Thyroid gland (tissue), 4 donors: ENCODE measurements around the gene SAMHD1.

Source experiments
- POLR2A ChIP-seq, 2 donors: fragments of 450-650 bp; IDR thresholded peaks; one replicate each; pipeline ENCODE4 v1.6.1; 2017; ENCODE audit warnings: antibody characterized with exemption in 2 of 2, mild to moderate bottlenecking in 2 of 2, moderate library complexity in 1 of 2
- TF ChIP-seq, protein P1 (sequence below), 6 experiments: fragments of 200-600 bp in 3 of 6; fragments of 450-650 bp in 3 of 6; sonication (generic) in 3 of 6; IDR thresholded peaks; one replicate each; pipeline ENCODE4 v1.5.1; 2016 to 2019; ENCODE audit warnings: antibody characterized with exemption in 6 of 6, mild to moderate bottlenecking in 2 of 6, inconsistent platforms in 1 of 6, moderate library complexity in 1 of 6

DNA sequence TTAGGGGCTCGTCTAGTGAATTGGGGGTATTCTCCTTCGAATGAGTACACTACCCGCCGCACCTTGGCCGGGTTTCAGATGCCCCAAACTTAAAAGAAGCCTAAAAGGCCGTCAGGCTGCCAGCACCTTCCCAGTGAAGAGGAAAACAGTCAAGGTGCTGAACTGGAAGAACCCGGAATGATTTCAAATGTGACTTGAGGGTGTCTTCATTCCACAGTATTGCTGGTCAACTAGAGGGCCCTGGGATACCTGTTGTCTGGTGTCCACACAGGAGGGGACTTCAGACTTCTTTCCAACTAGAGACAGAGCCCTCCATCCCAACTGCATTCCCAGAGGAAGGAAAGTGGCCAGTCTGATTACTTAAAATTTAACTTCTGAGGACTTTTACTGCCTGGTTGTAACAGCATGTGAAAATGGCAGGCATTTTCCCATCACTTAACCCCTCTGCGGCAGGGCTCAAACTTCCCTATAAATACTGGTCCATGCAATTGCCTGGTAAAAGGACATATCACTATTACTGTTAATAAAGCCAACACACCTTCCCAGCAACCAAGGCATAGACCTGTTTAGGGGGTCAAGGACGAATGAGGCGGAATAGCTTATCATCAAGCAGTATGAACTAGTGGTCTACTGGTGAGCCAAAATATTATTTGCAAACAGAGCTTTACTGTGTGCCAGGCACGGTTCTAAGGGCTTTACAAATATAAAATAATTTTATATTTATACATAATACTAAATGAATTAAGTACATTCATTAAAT is 651 bp upstream of the SAMHD1 start:
- TF ChIP-seq, protein P1, sequence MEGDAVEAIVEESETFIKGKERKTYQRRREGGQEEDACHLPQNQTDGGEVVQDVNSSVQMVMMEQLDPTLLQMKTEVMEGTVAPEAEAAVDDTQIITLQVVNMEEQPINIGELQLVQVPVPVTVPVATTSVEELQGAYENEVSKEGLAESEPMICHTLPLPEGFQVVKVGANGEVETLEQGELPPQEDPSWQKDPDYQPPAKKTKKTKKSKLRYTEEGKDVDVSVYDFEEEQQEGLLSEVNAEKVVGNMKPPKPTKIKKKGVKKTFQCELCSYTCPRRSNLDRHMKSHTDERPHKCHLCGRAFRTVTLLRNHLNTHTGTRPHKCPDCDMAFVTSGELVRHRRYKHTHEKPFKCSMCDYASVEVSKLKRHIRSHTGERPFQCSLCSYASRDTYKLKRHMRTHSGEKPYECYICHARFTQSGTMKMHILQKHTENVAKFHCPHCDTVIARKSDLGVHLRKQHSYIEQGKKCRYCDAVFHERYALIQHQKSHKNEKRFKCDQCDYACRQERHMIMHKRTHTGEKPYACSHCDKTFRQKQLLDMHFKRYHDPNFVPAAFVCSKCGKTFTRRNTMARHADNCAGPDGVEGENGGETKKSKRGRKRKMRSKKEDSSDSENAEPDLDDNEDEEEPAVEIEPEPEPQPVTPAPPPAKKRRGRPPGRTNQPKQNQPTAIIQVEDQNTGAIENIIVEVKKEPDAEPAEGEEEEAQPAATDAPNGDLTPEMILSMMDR (IDR thresholded peaks at IDR 0.05), result no peak
- TF ChIP-seq POLR2A (IDR thresholded peaks at IDR 0.05), result no peak
